DMS114 treated with DMSO at 0.1 percent for 48 hours (cell line): Measurements from ENCODE around the gene FKBP4.

Experiments
- DNase-seq: peaks from one replicate; lab custom pipeline; 2025; ENCODE audit not compliant: unreplicated experiment; lab: John Stamatoyannopoulos, UW

Gene FKBP4

GRCh38 chr12:2844786-2845185 is 50.0 kb downstream of the FKBP4 start:
- DNase-seq, result no peak

GRCh38 chr12:2845280-2845679 is 50.5 kb downstream of the FKBP4 start:
- DNase-seq, result no peak

DNA sequence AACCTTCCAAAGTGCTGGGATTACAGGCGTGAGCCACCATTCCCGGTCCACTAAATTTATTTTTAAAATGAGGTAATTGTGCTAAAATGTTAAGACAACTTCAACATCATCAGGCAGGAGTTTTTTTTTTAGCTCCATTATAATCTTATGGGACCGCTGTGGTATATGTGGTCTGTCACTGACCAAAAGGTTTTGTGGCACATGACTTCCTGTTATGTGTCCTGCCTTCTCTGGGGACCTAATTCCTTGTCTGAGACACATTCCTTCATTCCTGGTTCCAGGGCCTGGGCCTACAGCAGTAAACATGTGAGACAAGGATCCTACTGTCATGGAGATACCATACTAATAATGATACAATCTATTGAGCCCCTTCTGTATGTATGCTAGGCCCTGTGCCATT is 57.2 kb downstream of the FKBP4 start:
- DNase-seq, result no peak

DNA sequence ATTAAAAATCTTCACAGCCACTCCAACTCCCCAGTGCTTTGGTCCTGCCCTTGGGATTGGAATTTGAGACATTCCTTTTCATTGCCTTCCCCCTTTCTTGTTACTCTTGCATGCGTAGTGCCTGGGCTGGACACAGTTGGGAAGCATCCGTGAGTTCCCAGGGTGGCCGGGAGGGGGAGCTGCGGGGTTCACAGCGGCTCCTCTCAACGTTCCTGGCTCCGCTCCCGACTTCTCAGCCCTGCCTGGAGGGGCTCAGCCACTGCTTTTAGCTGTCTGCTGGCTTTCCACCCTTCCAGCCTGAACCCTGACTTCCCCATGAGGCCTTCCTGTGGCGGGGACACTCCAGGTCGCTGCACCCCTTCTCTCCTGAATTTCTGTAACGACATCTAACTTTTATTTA is 58.9 kb downstream of the FKBP4 start:
- DNase-seq, result peak; percentile 33
